HCT116 (cell line): ENCODE results near the gene GSG1L. TPM values are rescaled to one million over a fixed set of nuclear protein-coding genes. Genes with fewer than 3 reads are reported as not detected.

Experiments used
- ATAC-seq: fragments of 200-7000 bp; cut with Tn5 transposase; 2 replicates; pipeline ENCODE4 v1.9.1; 2020; ENCODE audit warnings: mild to moderate bottlenecking, moderate library complexity
- BruUV-seq: library from RNA; stranded (reverse); fragments of 400-500 nt; replicated peaks from 2 replicates; lab custom pipeline; 2021; lab: Mats Ljungman, UMichigan
- CTCF ChIA-PET: fragments of 300-600 bp; sonication (Branson Sonifier 250); formaldehyde crosslinking; loops from one replicate; lab custom pipeline; 2021; ENCODE audit warnings: antibody characterized with exemption; lab: Charles Lee
- POLR2A ChIA-PET: fragments of 300-600, 350-600 bp; sonication (Branson Sonifier 250); formaldehyde crosslinking; loops from one replicate; lab custom pipeline; 2021; ENCODE audit warnings: antibody characterized with exemption; lab: Charles Lee
- RAD21 ChIA-PET, 2 experiments: fragments of 300-600 bp; sonication (Branson Sonifier 250); formaldehyde crosslinking; loops; one replicate each; lab custom pipeline; 2023; ENCODE audit warnings: low total read pairs in 2 of 2; ENCODE audit not compliant: uncharacterized antibody in 2 of 2, unreplicated experiment in 2 of 2, low non-redundant PET in 1 of 2; lab: Charles Lee
- DNase-seq: peaks from one replicate; pipeline ENCODE4 v3.0.0-alpha.2; 2010; ENCODE audit warnings: low read depth, low spot score
- H2AFZ ChIP-seq: fragments of 200-600 bp; shearing (Covaris generic), sonication (generic); 2 replicates; pipeline ENCODE4 v1.6.1; 2017; ENCODE audit warnings: low read depth, mixed run types, mixed read lengths, antibody characterized with exemption, low read length; ENCODE audit not compliant: poor library complexity, severe bottlenecking
- H3K27ac ChIP-seq: 2 replicates; pipeline ENCODE4 v1.5.1; 2012; ENCODE audit warnings: low read depth, low read length
- H3K27me3 ChIP-seq: fragments of 200-600 bp; sonication (generic); 2 replicates; pipeline ENCODE4 v1.6.1; 2016; ENCODE audit warnings: mixed run types, low read length, mixed read lengths; ENCODE audit not compliant: insufficient read depth
- H3K36me3 ChIP-seq, 2 experiments: fragments of 200-500 bp in 1 of 2; fragments of 200-600 bp in 1 of 2; sonication (Bioruptor generic) in 1 of 2; sonication (generic) in 1 of 2; 2 replicates each; pipeline versions ENCODE4 v1.5.1 to v1.6.1; 2014 to 2016; ENCODE audit warnings: low read length in 2 of 2, inconsistent platforms in 1 of 2, mixed read lengths in 1 of 2, mixed run types in 1 of 2; ENCODE audit not compliant: insufficient read depth in 2 of 2, control insufficient read depth in 1 of 2
- H3K4me1 ChIP-seq, 2 experiments: fragments of 200-600 bp in 1 of 2; sonication (generic) in 1 of 2; 2 replicates each; pipeline versions ENCODE4 v1.5.1 to v1.6.1; 2012 to 2017; ENCODE audit warnings: low read length in 2 of 2, inconsistent platforms in 1 of 2, mild to moderate bottlenecking in 1 of 2, mixed read lengths in 1 of 2, mixed run types in 1 of 2, moderate library complexity in 1 of 2; ENCODE audit not compliant: insufficient read depth in 2 of 2, control insufficient read depth in 1 of 2
- H3K4me2 ChIP-seq: fragments of 200-600 bp; sonication (generic); 2 replicates; pipeline ENCODE4 v1.6.1; 2017; ENCODE audit warnings: mixed run types, low read length, mixed read lengths
- H3K4me3 ChIP-seq, 2 experiments: fragments of 200-600 bp in 1 of 2; sonication (generic) in 1 of 2; replicated peaks in 1 of 2; 2 replicates each; pipeline ENCODE4 v1.5.1; 2011 to 2016; ENCODE audit warnings: low read length in 2 of 2, control low read depth in 1 of 2, low read depth in 1 of 2, mild to moderate bottlenecking in 1 of 2, mixed read lengths in 1 of 2, mixed run types in 1 of 2
- H3K79me2 ChIP-seq: fragments of 200-600 bp; sonication (generic); 2 replicates; pipeline ENCODE4 v1.6.1; 2017; ENCODE audit warnings: mild to moderate bottlenecking, mixed run types, low read length, moderate library complexity, mixed read lengths; ENCODE audit not compliant: insufficient read depth
- H3K9ac ChIP-seq: fragments of 200-600 bp; sonication (generic); 2 replicates; pipeline ENCODE4 v1.6.1; 2016; ENCODE audit warnings: low read length, mixed read lengths
- H3K9me2 ChIP-seq: fragments of 200-600 bp; sonication (generic), shearing (Covaris generic); 2 replicates; pipeline ENCODE4 v1.6.1; 2017; ENCODE audit warnings: mixed run types, mild to moderate bottlenecking, moderate library complexity; ENCODE audit not compliant: insufficient read depth
- H3K9me3 ChIP-seq, 2 experiments: fragments of 200-500 bp in 1 of 2; fragments of 200-600 bp in 1 of 2; sonication (Bioruptor generic) in 1 of 2; sonication (generic) in 1 of 2; 2 replicates each; pipeline ENCODE4 v1.6.1; 2014 to 2017; ENCODE audit warnings: low read length in 2 of 2, mixed read lengths in 2 of 2, inconsistent platforms in 1 of 2, low read depth in 1 of 2, mild to moderate bottlenecking in 1 of 2, mixed run types in 1 of 2, moderate library complexity in 1 of 2; ENCODE audit not compliant: control insufficient read depth in 1 of 2, insufficient read depth in 1 of 2
- H4K20me1 ChIP-seq: fragments of 200-600 bp; sonication (generic), shearing (Covaris generic); 2 replicates; pipeline ENCODE4 v1.6.1; 2017; ENCODE audit warnings: mixed run types, mild to moderate bottlenecking, moderate library complexity; ENCODE audit not compliant: insufficient read depth
- CEBPB ChIP-seq: IDR thresholded peaks from 2 replicates; pipeline ENCODE4 v1.6.1; 2012; ENCODE audit warnings: low read depth
- EGR1 ChIP-seq: IDR thresholded peaks from 2 replicates; pipeline ENCODE4 v1.6.1; 2012; ENCODE audit warnings: low read depth
- ELF1 ChIP-seq: IDR thresholded peaks from 2 replicates; pipeline ENCODE4 v1.6.1; 2012; ENCODE audit warnings: low read depth, borderline replicate concordance
- EZH2 ChIP-seq: fragments of 200-600 bp; sonication (generic); IDR thresholded peaks from 2 replicates; pipeline ENCODE4 v1.6.1; 2017; ENCODE audit warnings: antibody characterized with exemption, mixed run types
- EZH2phosphoT487 ChIP-seq: fragments of 200-600 bp; IDR thresholded peaks from 2 replicates; pipeline ENCODE4 v1.6.1; 2018; ENCODE audit warnings: antibody characterized with exemption, borderline replicate concordance
- JUND ChIP-seq: IDR thresholded peaks from 2 replicates; pipeline ENCODE4 v1.6.1; 2012
- MAX ChIP-seq: IDR thresholded peaks from 2 replicates; pipeline ENCODE4 v1.6.1; 2012
- POLR2A ChIP-seq: IDR thresholded peaks from 2 replicates; pipeline ENCODE4 v1.7.0; 2011; ENCODE audit warnings: borderline replicate concordance; ENCODE audit not compliant: insufficient read depth, insufficient read length; ENCODE audit errors: extremely low read depth
- POLR2AphosphoS5 ChIP-seq: IDR thresholded peaks from 2 replicates; pipeline ENCODE4 v1.6.1; 2011; ENCODE audit warnings: mild to moderate bottlenecking, low read depth, low read length, moderate library complexity
- RAD21 ChIP-seq: IDR thresholded peaks from 2 replicates; pipeline ENCODE4 v1.6.1; 2012; ENCODE audit warnings: low read depth, mild to moderate bottlenecking
- REST ChIP-seq: IDR thresholded peaks from 2 replicates; pipeline ENCODE4 v1.6.1; 2012; ENCODE audit warnings: low read depth
- SIN3A ChIP-seq: IDR thresholded peaks from 2 replicates; pipeline ENCODE4 v1.6.1; 2012; ENCODE audit warnings: low read depth
- SRF ChIP-seq: IDR thresholded peaks from 2 replicates; pipeline ENCODE4 v1.6.1; 2012; ENCODE audit warnings: low read depth
- TCF7L2 ChIP-seq: IDR thresholded peaks from 2 replicates; pipeline ENCODE4 v1.7.0; 2011; ENCODE audit warnings: borderline replicate concordance, inconsistent platforms; ENCODE audit not compliant: insufficient read depth, insufficient read length; ENCODE audit errors: extremely low read depth
- YY1 ChIP-seq: IDR thresholded peaks from 2 replicates; pipeline ENCODE4 v1.6.1; 2011; ENCODE audit warnings: low read length, low read depth, moderate library complexity, mild to moderate bottlenecking; ENCODE audit not compliant: insufficient replicate concordance; ENCODE audit errors: extremely low read depth
- ZNF274 ChIP-seq: fragments of 200-500 bp; sonication (Bioruptor generic); IDR thresholded peaks from 2 replicates; pipeline ENCODE4 v1.6.1; 2014; ENCODE audit warnings: mild to moderate bottlenecking, low read depth, low read length, inconsistent platforms
- intact Hi-C: fragments of 100-400 bp; cut with micrococcal nuclease; formaldehyde crosslinking; loops from 2 replicates; pipeline ENCODE4 v1.10.0; 2022
- total RNA-seq: library from RNA; stranded (reverse); gene quantifications from one replicate; pipeline ENCODE4 v1.2.1, GENCODE V29; 2021; ENCODE audit not compliant: unreplicated experiment
- TF ChIP-seq, protein P1 (sequence below): IDR thresholded peaks from 2 replicates; pipeline ENCODE4 v1.6.1; 2011; ENCODE audit warnings: mild to moderate bottlenecking, low read length, moderate library complexity; ENCODE audit not compliant: insufficient replicate concordance; ENCODE audit errors: extremely low read depth
- TF ChIP-seq, protein P2 (sequence below), 3 experiments: fragments of 200-600 bp in 1 of 3; sonication (generic) in 1 of 3; IDR thresholded peaks in 2 of 3; conservative IDR thresholded peaks in 1 of 3; 2 replicates each; pipeline ENCODE4 v1.5.1; 2012 to 2017; ENCODE audit warnings: low read depth in 2 of 3, low read length in 2 of 3, antibody characterized with exemption in 1 of 3, borderline replicate concordance in 1 of 3, control low read depth in 1 of 3, mild to moderate bottlenecking in 1 of 3, mixed read lengths in 1 of 3, mixed run types in 1 of 3, moderate library complexity in 1 of 3; ENCODE audit not compliant: insufficient read depth in 1 of 3

The GSG1L gene
- total RNA-seq, 1 experiment from 2014 or later = not detected

DNA sequence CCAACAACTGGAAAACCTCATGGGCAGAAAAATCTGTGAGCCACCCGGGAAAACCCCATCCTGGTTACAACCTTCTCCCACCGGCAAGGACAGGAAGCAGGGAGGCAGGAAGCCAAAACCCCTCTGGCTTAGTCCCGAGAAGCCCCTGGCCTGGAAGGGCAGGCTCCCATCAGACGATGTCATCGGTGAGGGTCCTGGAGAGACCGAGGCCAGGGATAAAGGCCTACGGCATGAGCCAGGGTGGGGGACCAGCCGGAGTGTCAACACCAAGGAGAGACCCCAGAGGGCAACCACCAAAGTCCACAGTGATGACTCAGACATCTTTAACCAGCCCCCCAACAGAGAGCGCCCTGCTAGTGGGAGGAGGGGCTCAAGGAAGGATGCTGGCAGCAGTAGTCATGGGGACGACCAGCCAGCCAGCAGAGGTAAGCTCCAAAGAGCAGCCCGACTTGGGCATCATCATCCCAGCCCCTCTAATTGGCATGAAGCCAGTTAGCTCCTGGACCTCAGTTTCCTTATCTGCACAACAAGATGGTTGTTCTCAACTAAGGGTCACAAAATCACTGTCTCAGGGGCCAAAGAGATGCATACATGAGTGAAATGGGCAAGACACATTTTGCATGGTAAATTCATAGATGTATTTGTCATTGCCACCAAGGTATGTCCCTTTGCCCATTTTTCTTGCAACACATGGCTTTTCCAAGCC is 322.9 kb downstream of the GSG1L start:
- Histone ChIP-seq H3K9me3 (no peaks in the 10 kb centered on the region), H3K9ac (no peak overlapping the region), H3K27ac (no peak overlapping the region), H2AFZ (no peak overlapping the region), H3K4me3 (no peak overlapping the region), H3K4me1 (no peaks in the 10 kb centered on the region), H3K27me3 (no peaks in the 10 kb centered on the region), H4K20me1 (no peaks in the 10 kb centered on the region), H3K36me3 (no peaks in the 10 kb centered on the region), H3K9me2 (no peaks in the 10 kb centered on the region)
- ATAC-seq (no peak), DNase-seq (no peak)
- BruUV-seq = TSS peak; percentile 71
- ChIA-PET CTCF (no interaction called here), RAD21 (no interaction called here), POLR2A (no interaction called here)
- intact Hi-C loops = no loop called here
- TF ChIP-seq EZH2 (no peak), SIN3A (no peak), SRF (no peak), EZH2phosphoT487 (no peak), ELF1 (no peak), EGR1 (no peak), ZNF274 (no peak), JUND (no peak), TCF7L2 (no peak), YY1 (no peak), RAD21 (no peak), REST (no peak), MAX (no peak), CEBPB (no peak), POLR2AphosphoS5 (no peak), POLR2A (no peak)
- TF ChIP-seq, protein P1, sequence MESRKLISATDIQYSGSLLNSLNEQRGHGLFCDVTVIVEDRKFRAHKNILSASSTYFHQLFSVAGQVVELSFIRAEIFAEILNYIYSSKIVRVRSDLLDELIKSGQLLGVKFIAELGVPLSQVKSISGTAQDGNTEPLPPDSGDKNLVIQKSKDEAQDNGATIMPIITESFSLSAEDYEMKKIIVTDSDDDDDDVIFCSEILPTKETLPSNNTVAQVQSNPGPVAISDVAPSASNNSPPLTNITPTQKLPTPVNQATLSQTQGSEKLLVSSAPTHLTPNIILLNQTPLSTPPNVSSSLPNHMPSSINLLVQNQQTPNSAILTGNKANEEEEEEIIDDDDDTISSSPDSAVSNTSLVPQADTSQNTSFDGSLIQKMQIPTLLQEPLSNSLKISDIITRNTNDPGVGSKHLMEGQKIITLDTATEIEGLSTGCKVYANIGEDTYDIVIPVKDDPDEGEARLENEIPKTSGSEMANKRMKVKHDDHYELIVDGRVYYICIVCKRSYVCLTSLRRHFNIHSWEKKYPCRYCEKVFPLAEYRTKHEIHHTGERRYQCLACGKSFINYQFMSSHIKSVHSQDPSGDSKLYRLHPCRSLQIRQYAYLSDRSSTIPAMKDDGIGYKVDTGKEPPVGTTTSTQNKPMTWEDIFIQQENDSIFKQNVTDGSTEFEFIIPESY = no peak
- TF ChIP-seq, protein P2, sequence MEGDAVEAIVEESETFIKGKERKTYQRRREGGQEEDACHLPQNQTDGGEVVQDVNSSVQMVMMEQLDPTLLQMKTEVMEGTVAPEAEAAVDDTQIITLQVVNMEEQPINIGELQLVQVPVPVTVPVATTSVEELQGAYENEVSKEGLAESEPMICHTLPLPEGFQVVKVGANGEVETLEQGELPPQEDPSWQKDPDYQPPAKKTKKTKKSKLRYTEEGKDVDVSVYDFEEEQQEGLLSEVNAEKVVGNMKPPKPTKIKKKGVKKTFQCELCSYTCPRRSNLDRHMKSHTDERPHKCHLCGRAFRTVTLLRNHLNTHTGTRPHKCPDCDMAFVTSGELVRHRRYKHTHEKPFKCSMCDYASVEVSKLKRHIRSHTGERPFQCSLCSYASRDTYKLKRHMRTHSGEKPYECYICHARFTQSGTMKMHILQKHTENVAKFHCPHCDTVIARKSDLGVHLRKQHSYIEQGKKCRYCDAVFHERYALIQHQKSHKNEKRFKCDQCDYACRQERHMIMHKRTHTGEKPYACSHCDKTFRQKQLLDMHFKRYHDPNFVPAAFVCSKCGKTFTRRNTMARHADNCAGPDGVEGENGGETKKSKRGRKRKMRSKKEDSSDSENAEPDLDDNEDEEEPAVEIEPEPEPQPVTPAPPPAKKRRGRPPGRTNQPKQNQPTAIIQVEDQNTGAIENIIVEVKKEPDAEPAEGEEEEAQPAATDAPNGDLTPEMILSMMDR (IDR thresholded peaks at IDR 0.05 in 2 of 3, conservative IDR thresholded peaks at IDR 0.05 in 1 of 3; ENCODE audit: borderline replicate concordance in 1 of 3, insufficient read depth in 1 of 3, low read depth in 2 of 3, low read length in 2 of 3) = no peak
- TF ChIP-seq, all 23 proteins: peak for 0
- H3K4me2 ChIP-seq = no peak overlapping the region
- no peaks in the 10 kb centered on the region for H3K79me2 ChIP-seq
